Embryonic facial prominence (tissue), 1 donor: Measurements from ENCODE around the gene ST13.
"Not testable (repeated sequence)": the region's sequence is repeated elsewhere in the genome, so short reads cannot be mapped to it uniquely, and the experiment has no call there.

Experiments
- DNase-seq: peaks from one replicate; pipeline ENCODE4 v3.0.0-alpha.2; 2016; ENCODE audit errors: extremely low spot score

Gene ST13

DNA sequence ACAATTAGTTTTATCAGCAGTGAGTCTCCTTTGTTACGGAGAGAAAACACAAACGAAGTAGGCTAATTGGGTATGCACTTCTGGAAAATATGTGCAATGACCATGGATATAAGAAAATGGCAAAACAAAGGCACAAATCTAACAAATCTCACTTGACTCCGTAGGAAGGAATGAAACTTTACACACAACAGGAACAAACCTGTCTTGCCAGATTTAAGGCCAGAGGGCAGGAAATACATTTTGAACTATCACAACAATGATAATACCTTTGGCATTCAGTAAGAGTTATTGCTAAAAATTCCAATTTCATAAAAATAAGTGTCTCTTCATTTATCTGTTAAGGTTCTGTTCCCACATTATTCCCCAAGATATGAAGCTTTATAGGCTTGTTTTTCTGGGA lies 73.9 kb downstream of the ST13 start:
- no peak for DNase-seq

DNA sequence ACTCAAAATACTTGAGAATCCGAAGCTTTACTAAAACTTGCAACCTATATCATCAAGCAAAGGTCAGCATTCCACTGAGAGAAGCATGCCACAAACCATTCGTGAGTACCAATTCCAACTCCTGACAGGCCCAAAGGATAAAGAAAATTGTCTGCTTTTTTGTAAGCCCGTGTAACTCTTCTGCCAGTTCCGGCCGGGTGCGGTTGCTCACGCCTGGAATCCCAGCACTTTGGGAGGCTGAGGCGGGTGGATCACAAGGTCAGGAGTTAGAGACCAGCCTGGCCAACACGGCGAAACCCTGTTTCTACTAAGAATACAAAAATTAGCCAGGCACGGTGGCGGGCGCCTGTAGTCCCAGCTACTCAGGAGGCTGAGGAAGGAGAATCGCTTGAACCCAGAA lies 74.7 kb downstream of the ST13 start:
- not testable (repeated sequence) for DNase-seq
